CD14-positive monocyte (primary cell): ENCODE measurements around the gene EDN2. TPM values are rescaled to one million over a fixed set of nuclear protein-coding genes. Genes with fewer than 3 reads are reported as not detected.

Source experiments
- DNase-seq, 3 donors: peaks; one replicate each; pipeline ENCODE4 v3.0.0-alpha.2; 2011 to 2022
- H2AFZ ChIP-seq: 2 replicates; pipeline ENCODE4 v1.6.0; 2012; ENCODE audit warnings: mild to moderate bottlenecking, low read depth, low read length, inconsistent platforms; ENCODE audit not compliant: insufficient read depth, poor library complexity, severe bottlenecking
- H3K27ac ChIP-seq, 2 donors: 1 replicate in 1 of 2; 2 replicates in 1 of 2; pipeline ENCODE4 v1.5.1; 2012 to 2013; ENCODE audit warnings: low read length in 2 of 2, control low read depth in 1 of 2, inconsistent platforms in 1 of 2, low read depth in 1 of 2, mild to moderate bottlenecking in 1 of 2
- H3K27me3 ChIP-seq, 2 donors: one replicate each; pipeline versions ENCODE4 v1.6.0 to v1.6.1; 2011 to 2013; ENCODE audit warnings: low read length in 2 of 2; ENCODE audit not compliant: control insufficient read depth in 2 of 2, insufficient read depth in 2 of 2
- H3K36me3 ChIP-seq, 2 donors: replicated peaks in 1 of 2; 1 replicate in 1 of 2; 2 replicates in 1 of 2; pipeline versions ENCODE4 v1.5.1 to v1.6.1; 2012 to 2013; ENCODE audit warnings: low read length in 2 of 2, control low read depth in 1 of 2, inconsistent platforms in 1 of 2, mild to moderate bottlenecking in 1 of 2; ENCODE audit not compliant: insufficient read depth in 2 of 2, control insufficient read depth in 1 of 2
- H3K4me1 ChIP-seq, 2 donors: 1 replicate in 1 of 2; 2 replicates in 1 of 2; pipeline versions ENCODE4 v1.5.1 to v1.6.1; 2012 to 2013; ENCODE audit warnings: low read length in 2 of 2, control low read depth in 1 of 2, inconsistent platforms in 1 of 2, mild to moderate bottlenecking in 1 of 2, moderate library complexity in 1 of 2; ENCODE audit not compliant: insufficient read depth in 2 of 2, control insufficient read depth in 1 of 2
- H3K4me2 ChIP-seq: replicated peaks from 2 replicates; pipeline ENCODE3; 2012; ENCODE audit warnings: low read length, moderate library complexity, mild to moderate bottlenecking; ENCODE audit not compliant: poor library complexity, severe bottlenecking; ENCODE audit errors: extremely low read depth
- H3K4me3 ChIP-seq, 3 experiments: fragments of 200-600 bp in 1 of 3; sonication (generic) in 1 of 3; replicated peaks in 1 of 3; 1 replicate in 2 of 3; 2 replicates in 1 of 3; pipeline ENCODE4 v1.5.1; 2011 to 2013; ENCODE audit warnings: low read length in 3 of 3, mild to moderate bottlenecking in 3 of 3, control low read depth in 2 of 3, low read depth in 2 of 3, inconsistent platforms in 1 of 3, moderate library complexity in 1 of 3
- H3K79me2 ChIP-seq: 2 replicates; pipeline ENCODE4 v1.6.0; 2012; ENCODE audit warnings: mild to moderate bottlenecking, control low read depth, inconsistent platforms, low read length, moderate library complexity; ENCODE audit not compliant: insufficient read depth
- H3K9ac ChIP-seq: 2 replicates; pipeline ENCODE4 v1.6.0; 2017; ENCODE audit warnings: low read length, mild to moderate bottlenecking; ENCODE audit not compliant: insufficient read depth, poor library complexity, severe bottlenecking
- H3K9me3 ChIP-seq, 2 donors: replicated peaks in 1 of 2; 1 replicate in 1 of 2; 2 replicates in 1 of 2; pipeline versions ENCODE4 v1.5.1 to v1.6.1; 2012 to 2013; ENCODE audit warnings: low read length in 2 of 2, control low read depth in 1 of 2; ENCODE audit not compliant: control insufficient read depth in 1 of 2, insufficient read depth in 1 of 2
- H4K20me1 ChIP-seq: 2 replicates; pipeline ENCODE4 v1.6.0; 2012; ENCODE audit warnings: mild to moderate bottlenecking, low read length, control low read depth, moderate library complexity; ENCODE audit not compliant: insufficient read depth
- H3K27ac Mint-ChIP-seq, 7 donors: one replicate each; pipeline ENCODE4 v1.8.0; 2020; ENCODE audit warnings: mild to moderate bottlenecking in 7 of 7, mixed read lengths in 7 of 7, moderate library complexity in 6 of 7, inconsistent platforms in 2 of 7
- H3K27me3 Mint-ChIP-seq, 3 donors: one replicate each; pipeline ENCODE4 v1.8.0; 2021 to 2022; ENCODE audit warnings: low read depth in 3 of 3, mild to moderate bottlenecking in 3 of 3, mixed read lengths in 3 of 3, moderate library complexity in 3 of 3, inconsistent platforms in 1 of 3
- H3K36me3 Mint-ChIP-seq, 2 donors: one replicate each; pipeline ENCODE4 v1.8.0; 2020; ENCODE audit warnings: mixed read lengths in 2 of 2, inconsistent platforms in 1 of 2, mild to moderate bottlenecking in 1 of 2
- H3K4me1 Mint-ChIP-seq: one replicate; pipeline ENCODE4 v1.8.0; 2020; ENCODE audit warnings: mild to moderate bottlenecking, mixed read lengths
- H3K4me3 Mint-ChIP-seq, 2 donors: one replicate each; pipeline ENCODE4 v1.8.0; 2020; ENCODE audit warnings: mild to moderate bottlenecking in 2 of 2, mixed read lengths in 2 of 2, moderate library complexity in 1 of 2
- H3K9me3 Mint-ChIP-seq, 7 donors: one replicate each; pipeline ENCODE4 v1.8.0; 2020 to 2022; ENCODE audit warnings: mixed read lengths in 7 of 7, mild to moderate bottlenecking in 6 of 7, moderate library complexity in 6 of 7, inconsistent platforms in 2 of 7
- WGBS: methylation state at CpG from one replicate; pipeline ENCODE4 v1.1.5; 2013; ENCODE audit warnings: missing lambda C conversion rate; ENCODE audit not compliant: insufficient coverage; 5-methylcytosine and 5-hydroxymethylcytosine counted together
- intact Hi-C, 2 donors: fragments of 100-400 bp; cut with micrococcal nuclease; formaldehyde crosslinking; loops; one replicate each; pipeline versions ENCODE4 v1.15.0 to v1.15.1; 2023
- polyA plus RNA-seq, 3 donors: library from polyadenylated mRNA; depleted of rRNA in 1 of 3; unstranded in 2 of 3; stranded (reverse) in 1 of 3; fragments of 300-500 nt in 2 of 3; fragments of >200 nt in 1 of 3; fragmentation: Illumina TruSeq in 2 of 3; gene quantifications; 1 replicate in 2 of 3; 2 replicates in 1 of 3; pipeline ENCODE4 v1.2.3, GENCODE V29; 2012 to 2021
- TF ChIP-seq, protein P1 (sequence below): fragments of 200-600 bp; IDR thresholded peaks from one replicate; pipeline ENCODE4 v1.8.0; 2022; ENCODE audit warnings: antibody characterized with exemption, mild to moderate bottlenecking

The EDN2 gene
- polyA plus RNA-seq, 3 donors: not detected

DNA sequence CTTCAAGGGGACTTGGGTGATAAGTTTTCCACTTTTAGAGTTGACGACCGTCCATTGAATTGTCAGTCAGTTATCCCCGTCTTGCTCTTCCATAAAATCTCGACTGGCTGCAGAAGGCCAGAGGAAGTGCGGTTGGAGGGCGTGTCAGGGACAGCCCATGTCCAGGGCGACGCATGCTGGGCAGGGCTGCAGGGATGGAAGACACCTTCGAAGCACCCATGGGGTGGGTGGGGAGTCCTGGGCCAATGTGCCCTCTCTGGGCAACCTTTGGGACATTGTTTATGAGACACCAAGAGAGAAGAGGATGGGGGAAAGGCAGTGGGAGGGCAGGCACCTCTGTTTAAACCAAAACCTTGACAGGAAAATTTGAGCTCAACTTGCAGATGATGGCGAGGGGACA lies 38.6 kb upstream of the EDN2 start:
- H3K4me3 ChIP-seq: no peak overlapping the region
- H3K27me3 ChIP-seq: no peaks in the 10 kb centered on the region
- DNase-seq: no peak
- peaks cover 1 to 5% (median 3%) of the 10 kb centered on the region in 3 donors for H3K27me3 Mint-ChIP-seq
- 82% methylated on average over 10 of the region's 10 CpGs for WGBS
- peaks cover 10 to 56% of the 10 kb centered on the region in 2 donors for H3K36me3 ChIP-seq
- peaks cover 0 to 3% of the 10 kb centered on the region in 2 donors for H3K9me3 ChIP-seq
- no peaks in the 10 kb centered on the region for H3K4me1 ChIP-seq
- no peak overlapping the region for H2AFZ ChIP-seq
- H3K9ac ChIP-seq: no peak overlapping the region
- H4K20me1 ChIP-seq: peaks cover 8% of the 10 kb centered on the region
- TF ChIP-seq, protein P1, sequence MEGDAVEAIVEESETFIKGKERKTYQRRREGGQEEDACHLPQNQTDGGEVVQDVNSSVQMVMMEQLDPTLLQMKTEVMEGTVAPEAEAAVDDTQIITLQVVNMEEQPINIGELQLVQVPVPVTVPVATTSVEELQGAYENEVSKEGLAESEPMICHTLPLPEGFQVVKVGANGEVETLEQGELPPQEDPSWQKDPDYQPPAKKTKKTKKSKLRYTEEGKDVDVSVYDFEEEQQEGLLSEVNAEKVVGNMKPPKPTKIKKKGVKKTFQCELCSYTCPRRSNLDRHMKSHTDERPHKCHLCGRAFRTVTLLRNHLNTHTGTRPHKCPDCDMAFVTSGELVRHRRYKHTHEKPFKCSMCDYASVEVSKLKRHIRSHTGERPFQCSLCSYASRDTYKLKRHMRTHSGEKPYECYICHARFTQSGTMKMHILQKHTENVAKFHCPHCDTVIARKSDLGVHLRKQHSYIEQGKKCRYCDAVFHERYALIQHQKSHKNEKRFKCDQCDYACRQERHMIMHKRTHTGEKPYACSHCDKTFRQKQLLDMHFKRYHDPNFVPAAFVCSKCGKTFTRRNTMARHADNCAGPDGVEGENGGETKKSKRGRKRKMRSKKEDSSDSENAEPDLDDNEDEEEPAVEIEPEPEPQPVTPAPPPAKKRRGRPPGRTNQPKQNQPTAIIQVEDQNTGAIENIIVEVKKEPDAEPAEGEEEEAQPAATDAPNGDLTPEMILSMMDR: no peak
- H3K4me1 Mint-ChIP-seq: peaks cover 10% of the 10 kb centered on the region
- peaks cover 42 to 45% of the 10 kb centered on the region in 2 donors for H3K36me3 Mint-ChIP-seq
- intact Hi-C loops: no loop called here
- no peaks in the 10 kb centered on the region for H3K79me2 ChIP-seq
- H3K9me3 Mint-ChIP-seq: peaks cover 0 to 8% (median 1%) of the 10 kb centered on the region in 7 donors
- no peak overlapping the region for H3K4me2 ChIP-seq
- peak overlapping the region in 1 of 2 donors; percentile 11 for H3K4me3 Mint-ChIP-seq
- H3K27ac ChIP-seq: no peak overlapping the region
- H3K27ac Mint-ChIP-seq: peak overlapping the region in 1 of 7 donors; percentile 15

DNA sequence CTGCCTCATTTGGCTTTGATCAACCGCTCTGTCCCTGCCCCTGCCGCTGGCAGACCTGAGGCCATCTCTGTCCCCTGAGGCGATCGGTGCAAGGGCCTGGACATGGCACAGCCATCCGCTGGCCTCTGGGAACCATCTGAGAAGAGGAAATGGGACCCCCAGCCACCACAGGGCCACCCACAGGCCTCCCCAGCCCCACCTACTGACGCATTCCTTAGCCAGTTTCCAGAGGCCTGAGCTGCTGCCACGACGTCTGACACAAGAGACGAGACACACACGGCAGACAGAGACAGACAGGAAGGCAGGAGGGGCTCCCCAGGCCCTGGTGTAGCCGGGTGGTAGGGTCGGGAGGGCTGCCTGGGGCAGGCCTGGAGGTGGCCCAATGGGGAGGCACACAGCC lies 37.3 kb upstream of the EDN2 start:
- no peak overlapping the region for H3K4me2 ChIP-seq
- peaks cover 15% of the 10 kb centered on the region for H3K4me1 Mint-ChIP-seq
- 66% methylated on average over 11 of the region's 12 CpGs for WGBS
- peaks cover 51 to 56% of the 10 kb centered on the region in 2 donors for H3K36me3 Mint-ChIP-seq
- H2AFZ ChIP-seq: no peak overlapping the region
- no peak for DNase-seq
- no peak overlapping the region for H3K27ac ChIP-seq
- peak overlapping the region in 2 of 7 donors; percentile 20 to 21 for H3K27ac Mint-ChIP-seq
- intact Hi-C loops: no loop called here
- no peaks in the 10 kb centered on the region for H3K27me3 ChIP-seq
- no peak overlapping the region for H3K4me3 Mint-ChIP-seq
- H3K9ac ChIP-seq: no peak overlapping the region
- peaks cover 0 to 4% of the 10 kb centered on the region in 2 donors for H3K4me1 ChIP-seq
- H3K4me3 ChIP-seq: no peak overlapping the region
- no peaks in the 10 kb centered on the region for H3K79me2 ChIP-seq
- H3K9me3 ChIP-seq: no peaks in the 10 kb centered on the region
- H3K9me3 Mint-ChIP-seq: peaks cover 0 to 7% (median 0%) of the 10 kb centered on the region in 7 donors
- peaks cover 3 to 5% (median 5%) of the 10 kb centered on the region in 3 donors for H3K27me3 Mint-ChIP-seq
- H3K36me3 ChIP-seq: peaks cover 13 to 65% of the 10 kb centered on the region in 2 donors
- peaks cover 11% of the 10 kb centered on the region for H4K20me1 ChIP-seq
- TF ChIP-seq, protein P1: no peak
